GM23338 (cell line): ENCODE data around the gene KIAA1671. TPM values are rescaled to one million over a fixed set of nuclear protein-coding genes. Genes with fewer than 3 reads are reported as not detected.
A peak's percentile ranks its signal among the peaks of the same experiment; 100 is the strongest.

Experiments used
- ATAC-seq: fragments of 200-7000 bp; cut with Tn5 transposase; 3 replicates; pipeline ENCODE4 v1.9.1; 2020
- DNase-seq: peaks from one replicate; pipeline ENCODE4 v3.0.0-alpha.2; 2015; ENCODE audit warnings: low spot score
- H2AFZ ChIP-seq: fragments of 200-600 bp; sonication (generic); 2 replicates; pipeline ENCODE4 v1.8.0; 2016; ENCODE audit warnings: antibody characterized with exemption, mild to moderate bottlenecking, moderate library complexity
- H3F3A ChIP-seq: fragments of 200-600 bp; sonication (generic); replicated peaks from 2 replicates; pipeline ENCODE4 v1.8.0; 2017; ENCODE audit warnings: antibody characterized with exemption, mixed run types, low read depth
- H3K27ac ChIP-seq: fragments of 200-600 bp; sonication (generic); 2 replicates; pipeline ENCODE4 v1.6.1; 2016; ENCODE audit warnings: low read depth
- H3K27me3 ChIP-seq: fragments of 200-600 bp; sonication (generic); 2 replicates; pipeline ENCODE4 v1.8.0; 2016; ENCODE audit warnings: mild to moderate bottlenecking, mixed run types, moderate library complexity; ENCODE audit not compliant: insufficient read depth
- H3K36me3 ChIP-seq: fragments of 200-600 bp; sonication (generic); 2 replicates; pipeline ENCODE4 v1.8.0; 2016; ENCODE audit warnings: mild to moderate bottlenecking; ENCODE audit not compliant: insufficient read depth
- H3K4me1 ChIP-seq: fragments of 200-600 bp; sonication (generic); 2 replicates; pipeline ENCODE4 v1.8.0; 2016; ENCODE audit warnings: mild to moderate bottlenecking, moderate library complexity; ENCODE audit not compliant: insufficient read depth
- H3K4me2 ChIP-seq: fragments of 200-600 bp; sonication (generic); 2 replicates; pipeline ENCODE4 v1.7.1; 2017; ENCODE audit warnings: mixed run types
- H3K4me3 ChIP-seq: fragments of 200-600 bp; sonication (generic); 2 replicates; pipeline ENCODE4 v1.6.1; 2016; ENCODE audit warnings: mixed run types
- H3K79me2 ChIP-seq: fragments of 200-600 bp; sonication (generic); replicated peaks from 2 replicates; pipeline ENCODE4 v1.8.0; 2017; ENCODE audit warnings: mild to moderate bottlenecking; ENCODE audit not compliant: insufficient read depth
- H3K9me2 ChIP-seq: fragments of 200-600 bp; sonication (generic); 2 replicates; pipeline ENCODE4 v1.8.0; 2017; ENCODE audit not compliant: insufficient read depth
- H4K20me1 ChIP-seq: fragments of 200-600 bp; sonication (generic); replicated peaks from 2 replicates; pipeline ENCODE4 v1.8.0; 2017; ENCODE audit warnings: mild to moderate bottlenecking; ENCODE audit not compliant: insufficient read depth
- H3K27ac Mint-ChIP-seq: 2 replicates; pipeline ENCODE4 v1.8.0; 2020; ENCODE audit warnings: inconsistent platforms, mild to moderate bottlenecking, moderate library complexity, mixed read lengths
- H3K27me3 Mint-ChIP-seq: 3 replicates; pipeline ENCODE4 v1.8.0; 2022; ENCODE audit warnings: low read depth, mild to moderate bottlenecking, moderate library complexity, mixed read lengths, inconsistent platforms; ENCODE audit not compliant: insufficient read depth, poor library complexity
- H3K36me3 Mint-ChIP-seq: 3 replicates; pipeline ENCODE4 v1.8.0; 2021; ENCODE audit warnings: low read depth, mild to moderate bottlenecking, inconsistent platforms, moderate library complexity, mixed read lengths
- H3K4me1 Mint-ChIP-seq: 3 replicates; pipeline ENCODE4 v1.8.0; 2020; ENCODE audit warnings: mild to moderate bottlenecking, inconsistent platforms, mixed read lengths
- H3K4me3 Mint-ChIP-seq: 3 replicates; pipeline ENCODE4 v1.8.0; 2021; ENCODE audit warnings: moderate library complexity, mild to moderate bottlenecking, inconsistent platforms, mixed read lengths
- H3K9me3 Mint-ChIP-seq: 3 replicates; pipeline ENCODE4 v1.8.0; 2020; ENCODE audit warnings: moderate library complexity, mild to moderate bottlenecking, inconsistent platforms, mixed read lengths
- CREB1 ChIP-seq: fragments of 250-450 bp; sonication (Bioruptor Pico); IDR thresholded peaks from 2 replicates; pipeline ENCODE4 v1.5.0; 2020; ENCODE audit warnings: low read depth, mild to moderate bottlenecking, moderate library complexity
- EZH2 ChIP-seq: fragments of 200-600 bp; sonication (generic); IDR thresholded peaks from one replicate; pipeline ENCODE4 v1.8.0; 2017; ENCODE audit warnings: antibody characterized with exemption, mild to moderate bottlenecking, low read depth; ENCODE audit not compliant: unreplicated experiment
- JUNB ChIP-seq: IDR thresholded peaks from one replicate; pipeline ENCODE4 v1.6.1; 2016; ENCODE audit warnings: antibody characterized with exemption; ENCODE audit not compliant: unreplicated experiment
- NANOG ChIP-seq: IDR thresholded peaks from 2 replicates; pipeline ENCODE4 v1.6.1; 2016; ENCODE audit warnings: antibody characterized with exemption, borderline replicate concordance
- POLR2AphosphoS5 ChIP-seq: IDR thresholded peaks from 2 replicates; pipeline ENCODE4 v1.6.1; 2016; ENCODE audit warnings: antibody characterized with exemption, low read depth
- ZNF114 ChIP-seq: fragments of 250-450 bp; sonication (Bioruptor Pico); IDR thresholded peaks from 2 replicates; pipeline ENCODE4 v1.5.0; 2020; ENCODE audit warnings: mild to moderate bottlenecking, moderate library complexity
- ZNF331 ChIP-seq: fragments of 250-450 bp; sonication (Bioruptor Pico); IDR thresholded peaks from 2 replicates; pipeline ENCODE4 v1.5.0; 2020; ENCODE audit warnings: low read depth, mild to moderate bottlenecking, moderate library complexity
- polyA plus RNA-seq: library from polyadenylated mRNA; unstranded; fragments of >200 nt; fragmentation: Nextera tagmentation; extraction: Ambion mirVana; gene quantifications from 2 replicates; pipeline ENCODE4 v1.2.1, GENCODE V29; 2016
- total RNA-seq: library from RNA; depleted of rRNA; stranded (reverse); fragments of >200 nt; shearing (Covaris generic); gene quantifications from 2 replicates; pipeline ENCODE4 v1.2.3, GENCODE V29; 2014
- TF ChIP-seq, protein P1 (sequence below), 2 experiments: fragments of 200-600 bp in 1 of 2; sonication (generic) in 1 of 2; conservative IDR thresholded peaks; 2 replicates each; pipeline versions ENCODE4 v1.5.1 to v1.6.1; 2016 to 2017; ENCODE audit warnings: antibody characterized with exemption in 2 of 2, low read depth in 2 of 2, mild to moderate bottlenecking in 2 of 2, moderate library complexity in 1 of 2
- TF ChIP-seq, protein P2 (sequence below): IDR thresholded peaks from one replicate; pipeline ENCODE4 v1.6.1; 2018; ENCODE audit warnings: antibody characterized with exemption; ENCODE audit not compliant: unreplicated experiment
- TF ChIP-seq, protein P3 (sequence below): IDR thresholded peaks from 2 replicates; pipeline ENCODE4 v1.6.1; 2016; ENCODE audit warnings: antibody characterized with exemption

KIAA1671 gene
- total and polyA plus RNA-seq, 2 experiments from 2014 or later: 6.1 to 27.2 TPM

DNA sequence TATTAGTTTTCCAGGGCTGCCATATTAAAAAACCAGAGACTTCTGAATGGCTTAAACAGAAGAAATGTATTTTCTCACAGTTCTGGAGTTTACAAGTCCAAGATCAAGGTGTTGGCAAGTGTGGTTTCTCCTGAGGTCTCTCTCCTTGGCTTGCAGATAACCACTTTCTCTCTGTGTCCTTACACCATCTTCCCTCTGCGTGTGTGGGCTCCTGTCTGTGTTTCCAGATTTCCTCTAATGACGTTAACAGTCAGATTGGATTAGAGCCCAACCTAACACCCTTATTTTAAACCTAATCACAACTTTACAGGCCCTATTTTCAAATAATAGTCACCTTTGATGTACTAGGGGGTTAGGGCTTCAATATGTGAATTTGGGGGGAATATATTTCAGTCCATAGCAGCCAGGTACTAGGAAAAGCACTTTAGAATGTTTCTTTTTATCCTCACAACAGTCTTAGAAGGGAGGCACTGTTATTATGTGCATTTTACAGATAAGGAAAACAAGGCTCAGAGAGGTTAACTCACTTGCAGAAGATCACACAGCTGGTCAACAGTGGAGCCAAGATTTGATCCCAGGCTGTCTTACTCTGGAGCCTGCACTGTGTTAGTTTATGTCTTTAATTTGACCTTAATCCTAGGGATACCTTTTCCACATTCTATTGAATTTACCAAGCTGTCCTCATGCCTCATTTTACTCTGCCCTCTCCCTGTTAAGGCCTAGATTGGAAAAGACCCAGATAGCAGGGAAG lies 130.7 kb downstream of the KIAA1671 start:
- H3K36me3 ChIP-seq: no peaks in the 10 kb centered on the region
- no peaks in the 10 kb centered on the region; the same call in 2 of the 3 replicates for H3K4me1 Mint-ChIP-seq
- H3K9me2 ChIP-seq: no peaks in the 10 kb centered on the region
- H3K27ac Mint-ChIP-seq: no peak overlapping the region
- H4K20me1 ChIP-seq: no peaks in the 10 kb centered on the region; the same call in 1 of the 2 replicates
- TF ChIP-seq EZH2 (no peak), ZNF114 (CRISPR knock-in tag) (no peak), JUNB (no peak), POLR2AphosphoS5 (no peak), ZNF331 (no peak), CREB1 (CRISPR knock-in tag) (no peak), NANOG (no peak)
- TF ChIP-seq, protein P1, sequence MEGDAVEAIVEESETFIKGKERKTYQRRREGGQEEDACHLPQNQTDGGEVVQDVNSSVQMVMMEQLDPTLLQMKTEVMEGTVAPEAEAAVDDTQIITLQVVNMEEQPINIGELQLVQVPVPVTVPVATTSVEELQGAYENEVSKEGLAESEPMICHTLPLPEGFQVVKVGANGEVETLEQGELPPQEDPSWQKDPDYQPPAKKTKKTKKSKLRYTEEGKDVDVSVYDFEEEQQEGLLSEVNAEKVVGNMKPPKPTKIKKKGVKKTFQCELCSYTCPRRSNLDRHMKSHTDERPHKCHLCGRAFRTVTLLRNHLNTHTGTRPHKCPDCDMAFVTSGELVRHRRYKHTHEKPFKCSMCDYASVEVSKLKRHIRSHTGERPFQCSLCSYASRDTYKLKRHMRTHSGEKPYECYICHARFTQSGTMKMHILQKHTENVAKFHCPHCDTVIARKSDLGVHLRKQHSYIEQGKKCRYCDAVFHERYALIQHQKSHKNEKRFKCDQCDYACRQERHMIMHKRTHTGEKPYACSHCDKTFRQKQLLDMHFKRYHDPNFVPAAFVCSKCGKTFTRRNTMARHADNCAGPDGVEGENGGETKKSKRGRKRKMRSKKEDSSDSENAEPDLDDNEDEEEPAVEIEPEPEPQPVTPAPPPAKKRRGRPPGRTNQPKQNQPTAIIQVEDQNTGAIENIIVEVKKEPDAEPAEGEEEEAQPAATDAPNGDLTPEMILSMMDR (conservative IDR thresholded peaks at IDR 0.05; ENCODE audit: low read depth in 2 of 2): no peak
- TF ChIP-seq, protein P2, sequence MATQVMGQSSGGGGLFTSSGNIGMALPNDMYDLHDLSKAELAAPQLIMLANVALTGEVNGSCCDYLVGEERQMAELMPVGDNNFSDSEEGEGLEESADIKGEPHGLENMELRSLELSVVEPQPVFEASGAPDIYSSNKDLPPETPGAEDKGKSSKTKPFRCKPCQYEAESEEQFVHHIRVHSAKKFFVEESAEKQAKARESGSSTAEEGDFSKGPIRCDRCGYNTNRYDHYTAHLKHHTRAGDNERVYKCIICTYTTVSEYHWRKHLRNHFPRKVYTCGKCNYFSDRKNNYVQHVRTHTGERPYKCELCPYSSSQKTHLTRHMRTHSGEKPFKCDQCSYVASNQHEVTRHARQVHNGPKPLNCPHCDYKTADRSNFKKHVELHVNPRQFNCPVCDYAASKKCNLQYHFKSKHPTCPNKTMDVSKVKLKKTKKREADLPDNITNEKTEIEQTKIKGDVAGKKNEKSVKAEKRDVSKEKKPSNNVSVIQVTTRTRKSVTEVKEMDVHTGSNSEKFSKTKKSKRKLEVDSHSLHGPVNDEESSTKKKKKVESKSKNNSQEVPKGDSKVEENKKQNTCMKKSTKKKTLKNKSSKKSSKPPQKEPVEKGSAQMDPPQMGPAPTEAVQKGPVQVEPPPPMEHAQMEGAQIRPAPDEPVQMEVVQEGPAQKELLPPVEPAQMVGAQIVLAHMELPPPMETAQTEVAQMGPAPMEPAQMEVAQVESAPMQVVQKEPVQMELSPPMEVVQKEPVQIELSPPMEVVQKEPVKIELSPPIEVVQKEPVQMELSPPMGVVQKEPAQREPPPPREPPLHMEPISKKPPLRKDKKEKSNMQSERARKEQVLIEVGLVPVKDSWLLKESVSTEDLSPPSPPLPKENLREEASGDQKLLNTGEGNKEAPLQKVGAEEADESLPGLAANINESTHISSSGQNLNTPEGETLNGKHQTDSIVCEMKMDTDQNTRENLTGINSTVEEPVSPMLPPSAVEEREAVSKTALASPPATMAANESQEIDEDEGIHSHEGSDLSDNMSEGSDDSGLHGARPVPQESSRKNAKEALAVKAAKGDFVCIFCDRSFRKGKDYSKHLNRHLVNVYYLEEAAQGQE: no peak
- H3K79me2 ChIP-seq: no peaks in the 10 kb centered on the region
- no peak overlapping the region for H3K4me3 Mint-ChIP-seq
- H3K27ac ChIP-seq: no peak overlapping the region
- no peaks in the 10 kb centered on the region for H3K36me3 Mint-ChIP-seq
- ATAC-seq (no peak), DNase-seq (no peak)
- peaks cover 4% of the 10 kb centered on the region for H3K27me3 Mint-ChIP-seq
- H3K27me3 ChIP-seq: no peaks in the 10 kb centered on the region
- no peak overlapping the region for H2AFZ ChIP-seq
- no peak overlapping the region for H3K4me3 ChIP-seq
- no peaks in the 10 kb centered on the region for H3K9me3 Mint-ChIP-seq
- no peaks in the 10 kb centered on the region for H3F3A ChIP-seq
- no peaks in the 10 kb centered on the region for H3K4me1 ChIP-seq
- H3K4me2 ChIP-seq: no peak overlapping the region

DNA sequence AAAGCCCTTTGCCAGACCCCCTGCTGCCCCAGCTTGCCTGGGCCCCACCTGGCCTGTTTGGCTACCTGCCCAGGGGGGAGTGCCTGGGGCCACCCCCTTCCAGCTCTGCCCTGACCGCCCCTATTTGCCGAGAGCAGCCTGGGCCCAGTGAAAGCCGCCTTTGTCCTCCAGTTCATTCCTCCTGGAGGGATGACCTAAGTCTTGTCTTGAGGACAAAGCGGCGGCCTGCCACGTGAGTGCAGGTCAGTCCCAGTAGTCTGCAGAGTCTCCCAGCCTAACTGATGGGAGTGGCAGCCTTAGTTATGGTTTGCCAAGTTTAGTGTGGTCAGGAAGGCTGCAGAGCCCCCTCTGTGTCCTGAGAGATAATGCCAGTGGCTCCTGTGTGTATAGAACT lies 131.3 kb downstream of the KIAA1671 start:
- DNase-seq: no peak
- Mint-ChIP-seq H3K4me1 (no peaks in the 10 kb centered on the region; the same call in 2 of the 3 replicates), H3K4me3 (no peak overlapping the region), H3K27ac (no peak overlapping the region), H3K36me3 (no peaks in the 10 kb centered on the region), H3K9me3 (no peaks in the 10 kb centered on the region), H3K27me3 (peaks cover 4% of the 10 kb centered on the region)
- Histone ChIP-seq H3K4me1 (no peaks in the 10 kb centered on the region), H3K4me2 (no peak overlapping the region), H3K4me3 (no peak overlapping the region), H2AFZ (no peak overlapping the region), H4K20me1 (peaks cover 3% of the 10 kb centered on the region; the same call in 1 of the 2 replicates), H3K79me2 (no peaks in the 10 kb centered on the region), H3K36me3 (no peaks in the 10 kb centered on the region), H3K27ac (no peak overlapping the region), H3F3A (no peaks in the 10 kb centered on the region), H3K9me2 (no peaks in the 10 kb centered on the region), H3K27me3 (no peaks in the 10 kb centered on the region)
- peak; percentile 80 for ATAC-seq
- no peak for TF ChIP-seq POLR2AphosphoS5
- TF ChIP-seq ZNF331: no peak
- TF ChIP-seq EZH2: no peak
- TF ChIP-seq ZNF114 (CRISPR knock-in tag): no peak
- TF ChIP-seq, protein P2: no peak
- TF ChIP-seq, protein P3, sequence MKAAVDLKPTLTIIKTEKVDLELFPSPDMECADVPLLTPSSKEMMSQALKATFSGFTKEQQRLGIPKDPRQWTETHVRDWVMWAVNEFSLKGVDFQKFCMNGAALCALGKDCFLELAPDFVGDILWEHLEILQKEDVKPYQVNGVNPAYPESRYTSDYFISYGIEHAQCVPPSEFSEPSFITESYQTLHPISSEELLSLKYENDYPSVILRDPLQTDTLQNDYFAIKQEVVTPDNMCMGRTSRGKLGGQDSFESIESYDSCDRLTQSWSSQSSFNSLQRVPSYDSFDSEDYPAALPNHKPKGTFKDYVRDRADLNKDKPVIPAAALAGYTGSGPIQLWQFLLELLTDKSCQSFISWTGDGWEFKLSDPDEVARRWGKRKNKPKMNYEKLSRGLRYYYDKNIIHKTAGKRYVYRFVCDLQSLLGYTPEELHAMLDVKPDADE: no peak
- TF ChIP-seq, protein P1 (conservative IDR thresholded peaks at IDR 0.05; ENCODE audit: low read depth in 2 of 2): no peak
